ENCODE data around the gene CNBP.
"Not testable (repeated sequence)": the region's sequence is repeated elsewhere in the genome, so short reads cannot be mapped to it uniquely, and the experiment has no call there.

The CNBP gene

GRCh38 chr3:129144786-129145185 lies 38.9 kb downstream of the CNBP start:
- TF ChIP-seq CTCF (IDR thresholded peaks at IDR 0.05; ENCODE audit: control insufficient read depth, extremely low read depth, insufficient read depth), result no peak
- DNase-seq (ENCODE audit: low read depth), result no peak
- H3K4me3 ChIP-seq (ENCODE audit: low read depth, low read length), result no peak overlapping the region

- H3K4me3 ChIP-seq (ENCODE audit: low read depth, low read length); DNase-seq (ENCODE audit: low read depth): not testable (repeated sequence)
Observed at GRCh38 chr3:129141011-129141410, 42.7 kb downstream of the CNBP start.

- no peak for DNase-seq (ENCODE audit: low read depth)
- TF ChIP-seq CTCF (IDR thresholded peaks at IDR 0.05; ENCODE audit: control insufficient read depth, extremely low read depth, insufficient read depth), result no peak
- no peak overlapping the region for H3K4me3 ChIP-seq (ENCODE audit: low read depth, low read length)
Observed at GRCh38 chr3:129139911-129140310, 43.8 kb downstream of the CNBP start.

GRCh38 chr3:129136275-129136674 lies 47.4 kb downstream of the CNBP start:
- DNase-seq (ENCODE audit: low read depth), result not testable (repeated sequence)

GRCh38 chr3:129132097-129132866 lies 51.4 kb downstream of the CNBP start:
- no peak for DNase-seq (ENCODE audit: low read depth)
- H3K4me3 ChIP-seq (ENCODE audit: low read depth, low read length), result no peak overlapping the region
- no peak for TF ChIP-seq CTCF (IDR thresholded peaks at IDR 0.05; ENCODE audit: control insufficient read depth, extremely low read depth, insufficient read depth)

More at GRCh38 chr3:129136275-129136674, 47.4 kb downstream of the CNBP start:
- not testable (repeated sequence) for H3K4me3 ChIP-seq (ENCODE audit: low read depth, low read length)

GRCh38 chr3:129131465-129132088 lies 52.1 kb downstream of the CNBP start:
- no peak for DNase-seq (ENCODE audit: low read depth)
- H3K4me3 ChIP-seq (ENCODE audit: low read depth, low read length), result no peak overlapping the region
- TF ChIP-seq CTCF (IDR thresholded peaks at IDR 0.05; ENCODE audit: control insufficient read depth, extremely low read depth, insufficient read depth), result no peak

- no peak for TF ChIP-seq CTCF (IDR thresholded peaks at IDR 0.05; ENCODE audit: control insufficient read depth, extremely low read depth, insufficient read depth)
- no peak overlapping the region for H3K4me3 ChIP-seq (ENCODE audit: low read depth, low read length)
Observed at GRCh38 chr3:129130291-129130813, 53.3 kb downstream of the CNBP start.

More at GRCh38 chr3:129130291-129130813, 53.3 kb downstream of the CNBP start:
- no peak for DNase-seq (ENCODE audit: low read depth)

Measured in LNCaP clone FGC (cell line).